Measurements from ENCODE around the gene RAB42.

DNA sequence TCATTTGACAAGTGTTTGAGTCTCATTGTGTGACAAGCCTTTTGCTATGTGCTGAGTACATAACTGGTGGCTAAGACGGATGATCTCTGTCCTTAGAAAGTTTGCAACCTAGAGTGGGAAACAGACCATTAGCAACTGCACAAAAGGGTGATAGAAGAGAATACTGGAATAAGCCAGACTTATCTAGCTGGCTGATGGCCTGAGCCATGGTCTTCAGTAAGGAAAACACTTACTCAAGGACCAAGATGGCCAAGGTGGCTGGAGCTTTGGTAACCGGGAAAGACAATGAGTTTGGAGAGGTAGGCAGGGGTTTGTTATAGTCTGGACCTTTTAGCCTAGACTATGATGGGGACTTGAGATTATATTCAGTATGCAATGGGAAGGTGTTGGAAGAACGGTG lies 52.4 kb downstream of the RAB42 start:
- TF ChIP-seq, protein P1, sequence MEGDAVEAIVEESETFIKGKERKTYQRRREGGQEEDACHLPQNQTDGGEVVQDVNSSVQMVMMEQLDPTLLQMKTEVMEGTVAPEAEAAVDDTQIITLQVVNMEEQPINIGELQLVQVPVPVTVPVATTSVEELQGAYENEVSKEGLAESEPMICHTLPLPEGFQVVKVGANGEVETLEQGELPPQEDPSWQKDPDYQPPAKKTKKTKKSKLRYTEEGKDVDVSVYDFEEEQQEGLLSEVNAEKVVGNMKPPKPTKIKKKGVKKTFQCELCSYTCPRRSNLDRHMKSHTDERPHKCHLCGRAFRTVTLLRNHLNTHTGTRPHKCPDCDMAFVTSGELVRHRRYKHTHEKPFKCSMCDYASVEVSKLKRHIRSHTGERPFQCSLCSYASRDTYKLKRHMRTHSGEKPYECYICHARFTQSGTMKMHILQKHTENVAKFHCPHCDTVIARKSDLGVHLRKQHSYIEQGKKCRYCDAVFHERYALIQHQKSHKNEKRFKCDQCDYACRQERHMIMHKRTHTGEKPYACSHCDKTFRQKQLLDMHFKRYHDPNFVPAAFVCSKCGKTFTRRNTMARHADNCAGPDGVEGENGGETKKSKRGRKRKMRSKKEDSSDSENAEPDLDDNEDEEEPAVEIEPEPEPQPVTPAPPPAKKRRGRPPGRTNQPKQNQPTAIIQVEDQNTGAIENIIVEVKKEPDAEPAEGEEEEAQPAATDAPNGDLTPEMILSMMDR (IDR thresholded peaks at IDR 0.05; ENCODE audit: insufficient read depth, low read depth, low read length): no peak
- no peak for TF ChIP-seq EZH2 (IDR thresholded peaks at IDR 0.05; ENCODE audit: insufficient read depth, low read length)

Data from astrocyte (in vitro differentiated cells and primary cell).